Measurements from ENCODE around the gene NHLRC1.

NHLRC1 gene

GRCh38 chr6:18080544-18080943, 41.9 kb downstream of the NHLRC1 start:
- DNase-seq: no peak

GRCh38 chr6:18078866-18079265, 43.6 kb downstream of the NHLRC1 start:
- DNase-seq: no peak

- DNase-seq: no peak
These were observed 46.2 kb downstream of the NHLRC1 start for GRCh38 chr6:18076231-18076630.

GRCh38 chr6:18072841-18073240, 49.6 kb downstream of the NHLRC1 start:
- DNase-seq: no peak

- DNase-seq: no peak
These were observed 52.0 kb downstream of the NHLRC1 start for GRCh38 chr6:18070486-18070885.
